ENCODE results near the gene SRPK1. TPM values are rescaled to one million over a fixed set of nuclear protein-coding genes. Genes with fewer than 3 reads are reported as not detected.

The SRPK1 gene
- total RNA-seq, 1 experiment from 2014 or later = 151 TPM

DNA sequence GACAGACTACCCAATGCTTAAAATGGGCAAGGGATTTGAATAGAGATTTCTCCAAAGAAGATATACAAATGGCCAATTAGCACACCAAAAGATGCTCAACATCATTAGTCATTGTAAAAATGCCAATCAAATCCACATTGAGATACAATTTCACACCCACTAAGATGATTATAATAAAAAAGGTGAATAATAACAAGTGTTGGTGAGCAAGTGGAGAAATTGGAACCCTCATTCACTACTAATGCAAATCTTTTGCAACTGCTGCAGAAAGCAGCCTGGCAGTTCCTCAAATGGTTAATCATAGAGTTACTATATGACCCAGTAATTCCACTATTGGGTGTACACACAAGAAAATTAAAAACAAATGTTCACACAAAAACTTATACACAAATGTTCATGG, 103.4 kb downstream of the SRPK1 start:
- DNase-seq (ENCODE audit: low read depth) = no peak

DNA sequence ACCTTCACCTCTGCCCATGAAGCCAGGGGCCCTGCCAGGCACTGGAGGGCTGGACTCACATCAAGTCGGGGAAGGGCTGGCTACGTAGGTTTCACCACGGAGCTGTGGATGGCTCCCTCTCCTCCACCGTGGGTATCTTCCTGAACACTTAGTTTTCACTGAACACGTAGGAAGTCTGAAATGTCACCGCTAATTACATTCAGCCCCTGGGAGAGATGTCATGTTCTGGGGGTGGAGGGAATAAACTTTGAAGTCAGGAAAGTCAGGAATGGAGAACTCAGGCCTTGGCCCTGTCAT, 109.3 kb downstream of the SRPK1 start:
- DNase-seq (ENCODE audit: low read depth) = no peak

DNA sequence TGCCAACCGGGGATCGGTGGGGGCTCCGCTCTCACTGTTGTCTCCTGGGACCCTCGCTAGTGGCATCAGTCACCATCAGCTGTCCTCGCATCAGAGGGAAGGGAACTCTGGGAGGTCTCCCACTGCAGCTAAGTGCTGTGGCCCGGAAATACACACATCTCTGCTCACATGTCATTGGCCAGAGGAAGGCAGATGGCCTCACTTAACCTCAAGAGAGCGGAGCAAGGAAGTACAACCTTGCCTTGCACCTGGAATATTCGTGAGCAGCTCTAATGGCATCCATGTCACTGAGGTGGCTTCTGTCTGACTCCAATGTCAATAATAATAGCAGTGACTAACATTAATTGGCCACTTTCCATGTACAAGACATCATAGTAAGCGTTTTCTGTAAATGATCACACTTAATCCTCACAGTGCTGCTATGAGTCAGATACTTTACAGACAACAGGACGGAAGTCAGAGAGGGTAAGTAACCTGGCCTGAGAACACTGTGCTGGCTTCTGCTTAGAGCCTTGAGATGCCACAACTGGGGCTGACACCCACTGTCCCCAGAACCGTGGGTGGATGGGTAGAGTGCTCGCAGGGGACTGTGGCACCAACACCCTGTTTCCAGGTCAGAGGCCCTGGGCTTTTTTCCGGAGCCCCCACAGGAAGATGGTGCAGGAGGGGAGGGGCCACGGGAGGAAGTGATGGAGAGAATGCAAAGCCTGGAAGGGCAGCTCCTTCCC, 109.8 kb downstream of the SRPK1 start:
- peak; percentile 62 for DNase-seq (ENCODE audit: low read depth)

DNA sequence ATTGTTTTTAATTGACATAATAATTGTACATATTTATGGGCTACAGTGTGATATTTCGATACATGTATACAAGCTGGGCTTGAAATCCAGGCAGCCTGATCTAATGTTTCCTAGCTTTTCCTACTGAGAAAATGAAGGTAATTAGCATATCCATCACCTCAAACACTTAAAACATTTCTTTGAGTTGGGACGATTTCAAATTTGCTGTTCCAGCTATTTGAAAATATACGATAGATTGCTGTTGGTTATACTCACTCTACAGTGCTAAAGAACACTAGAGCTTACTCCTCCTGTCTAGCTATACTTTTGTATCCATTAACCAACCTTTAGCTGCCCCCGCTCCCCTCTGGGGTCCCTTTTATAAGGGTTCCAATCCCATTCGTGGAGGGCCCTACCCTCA, 111.1 kb downstream of the SRPK1 start:
- DNase-seq (ENCODE audit: low read depth) = no peak

DNA sequence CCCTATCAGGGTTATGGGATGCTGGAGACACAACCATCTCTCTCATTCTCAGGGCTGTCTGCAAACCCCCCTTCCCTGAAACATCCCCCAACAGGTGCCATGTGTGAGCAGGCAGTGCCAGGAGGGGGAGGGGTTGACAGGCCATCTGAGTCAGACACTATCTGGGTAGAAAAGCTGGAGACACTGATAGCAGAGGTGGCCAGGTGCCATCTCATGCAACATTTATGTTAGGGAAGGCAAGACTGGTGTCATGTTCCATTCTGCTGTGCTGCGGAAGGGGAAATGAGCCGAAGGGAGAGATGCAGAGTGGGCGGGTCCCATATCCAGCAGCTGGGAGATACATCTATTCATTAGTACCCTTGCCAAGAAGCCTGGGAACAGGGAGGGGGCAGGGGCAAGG, 112.2 kb downstream of the SRPK1 start:
- DNase-seq (ENCODE audit: low read depth) = peak; percentile 37

DNA sequence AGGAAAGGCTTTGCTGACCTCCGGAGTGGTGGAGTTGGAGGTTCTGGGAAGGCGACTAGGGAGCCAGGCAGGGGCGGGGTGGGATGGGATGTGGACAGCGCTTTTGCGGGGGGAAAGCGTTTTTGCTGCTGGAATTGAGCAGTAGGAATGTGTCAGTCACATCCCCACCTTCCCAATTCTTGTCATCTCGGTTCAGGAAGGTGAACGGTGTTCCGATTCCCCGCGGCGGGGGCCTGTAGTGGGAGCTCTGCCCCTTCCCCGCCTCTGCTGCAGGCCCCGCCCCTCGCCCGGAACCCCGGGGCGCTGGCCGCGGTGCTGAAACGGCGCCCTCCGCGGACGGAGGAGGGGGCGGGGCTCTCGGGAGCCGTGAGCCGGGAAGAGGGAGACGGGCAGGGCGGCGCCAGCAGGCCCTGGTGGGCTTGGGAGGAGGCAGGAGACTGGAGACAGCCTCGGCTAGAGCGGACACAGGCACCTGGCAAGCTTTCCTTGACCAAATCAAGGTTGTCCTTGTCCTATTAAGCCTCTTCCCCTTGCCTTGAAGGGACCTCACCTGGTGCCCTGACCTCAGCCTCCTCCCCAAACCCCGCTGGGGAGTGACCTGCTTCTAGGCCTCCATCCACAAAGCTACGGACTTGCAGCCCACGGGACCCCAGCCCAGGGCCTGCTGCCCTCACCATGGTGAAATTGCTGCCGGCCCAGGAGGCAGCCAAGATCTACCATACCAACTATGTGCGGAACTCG, 115.7 kb downstream of the SRPK1 start, which contains the start of gene LHFPL5:
Gene LHFPL5 (plus strand): TSS at position 357 of the 741 bp plus-strand sequence. CDS start 319 bp downstream, at position 676.
- peak; percentile 67 for DNase-seq (ENCODE audit: low read depth)

DNA sequence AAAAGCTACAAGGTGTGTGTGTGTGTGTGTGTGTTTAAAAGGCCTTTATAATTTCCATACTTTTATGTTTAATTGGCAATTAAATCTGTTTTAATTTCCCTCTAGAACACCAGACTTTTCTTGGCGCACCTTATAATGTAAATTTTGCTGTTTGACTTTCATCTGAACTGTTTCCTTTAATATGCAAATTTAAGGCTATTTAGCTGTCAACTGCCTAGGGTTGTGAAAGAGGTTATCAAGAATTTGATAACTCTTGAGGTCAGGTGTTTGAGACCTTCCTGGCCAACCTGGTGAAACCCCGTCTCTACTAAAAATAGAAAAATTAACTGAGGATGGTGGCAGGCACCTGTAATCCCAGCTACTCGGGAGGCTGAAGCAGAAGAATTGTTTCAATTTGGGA, 119.8 kb downstream of the SRPK1 start:
- no peak for DNase-seq (ENCODE audit: low read depth)

DNA sequence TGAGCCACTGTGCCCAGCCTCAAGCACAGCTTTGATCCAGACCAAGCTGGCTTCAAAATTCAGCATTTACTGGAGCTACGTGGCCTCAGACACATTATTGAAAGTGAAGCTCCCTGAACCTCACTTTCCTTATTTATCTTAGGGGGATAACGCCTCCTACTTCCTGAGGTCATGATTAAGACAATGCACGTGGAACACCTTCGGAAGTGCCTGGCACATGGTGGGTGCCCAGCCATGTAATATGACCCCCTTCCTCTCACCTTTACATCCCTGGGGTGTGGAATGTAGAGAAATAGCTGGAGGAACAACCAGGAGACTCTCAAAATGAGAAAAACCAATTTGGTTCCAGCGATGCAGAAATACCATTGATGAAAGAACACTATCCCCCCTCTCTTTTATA, 122.2 kb downstream of the SRPK1 start:
- no peak for DNase-seq (ENCODE audit: low read depth)

DNA sequence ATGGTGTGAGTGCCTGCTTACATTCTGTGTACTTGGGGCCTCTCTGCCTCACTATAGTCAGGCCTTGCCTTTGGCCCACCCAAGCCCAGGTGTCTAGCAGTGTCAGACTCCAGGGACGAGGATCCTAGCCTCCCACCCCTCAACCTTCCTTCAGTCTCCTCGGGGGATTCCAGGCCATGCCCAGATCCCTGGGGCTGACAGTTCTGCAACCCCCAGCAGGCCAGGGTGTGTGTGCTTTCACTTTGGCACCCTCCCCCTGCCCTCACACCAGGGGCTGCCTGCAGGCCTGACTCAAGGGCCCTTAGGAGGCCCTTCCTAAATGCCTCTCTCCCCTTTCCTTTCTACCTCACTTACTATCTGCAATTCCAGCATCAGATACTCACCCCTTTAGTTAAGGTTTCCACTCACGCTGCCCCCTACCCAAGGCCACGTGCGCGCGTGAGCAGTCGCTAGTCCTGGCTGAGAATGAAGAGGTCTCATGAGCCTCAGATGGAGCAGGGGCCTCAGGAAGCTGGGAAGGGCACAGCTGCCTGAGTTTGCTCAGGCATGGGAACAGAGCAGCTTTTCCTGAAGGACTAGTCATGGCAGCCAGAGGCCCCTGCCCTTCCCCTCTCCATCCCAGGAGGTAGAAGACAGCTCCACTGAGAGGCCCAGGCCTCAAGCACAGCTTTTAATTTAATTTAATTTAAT, 122.9 kb downstream of the SRPK1 start:
- DNase-seq (ENCODE audit: low read depth) = no peak

DNA sequence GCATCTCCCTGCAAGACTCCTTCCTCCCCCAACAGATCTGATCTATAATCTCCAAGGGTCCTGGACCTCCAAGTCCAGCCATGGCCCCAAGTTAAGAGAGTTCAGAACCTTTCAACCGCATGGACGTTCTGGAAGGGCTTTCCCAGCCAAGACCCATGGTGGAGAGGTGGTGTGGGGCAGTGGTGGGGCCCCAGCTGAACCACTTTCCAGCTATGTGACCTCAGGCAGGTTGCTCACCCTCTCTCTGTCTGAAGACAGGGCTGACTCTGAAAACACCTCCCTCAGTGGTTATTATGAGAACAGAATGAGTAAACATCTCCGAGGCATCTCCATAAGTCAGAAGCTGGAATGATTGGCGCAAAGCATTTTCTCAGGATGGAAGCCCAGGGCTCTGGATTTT, 124.7 kb downstream of the SRPK1 start:
- DNase-seq (ENCODE audit: low read depth) = no peak

DNA sequence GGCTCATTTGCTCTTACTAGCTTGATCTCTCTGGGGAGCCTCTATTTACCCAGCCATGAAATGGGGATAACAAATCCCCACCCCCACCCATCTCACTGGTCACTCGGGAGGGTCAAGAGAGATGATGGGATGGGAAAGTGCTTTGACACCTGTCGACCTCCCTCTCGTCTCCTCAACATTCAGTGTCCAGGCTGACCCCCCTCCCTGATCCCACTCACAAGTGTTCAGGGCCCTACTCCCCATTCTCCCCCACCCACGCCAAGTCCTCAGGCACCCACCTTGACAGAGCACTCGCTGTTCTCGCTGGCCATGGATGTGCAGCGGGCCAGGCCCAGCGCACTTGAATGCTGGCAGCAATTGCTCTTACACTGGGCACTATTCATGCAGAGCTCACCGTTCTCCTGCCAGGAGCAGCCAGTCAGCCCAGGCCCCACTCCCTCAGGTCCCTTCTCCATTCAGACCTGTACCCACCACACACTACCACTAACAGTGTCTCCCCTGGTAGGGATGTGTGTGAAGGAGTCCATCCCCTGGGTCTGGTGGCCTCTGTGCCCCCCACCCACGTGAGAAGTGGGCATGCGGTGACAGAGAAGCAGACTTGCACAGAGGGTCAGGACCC, 125.3 kb downstream of the SRPK1 start:
- no peak for DNase-seq (ENCODE audit: low read depth)

DNA sequence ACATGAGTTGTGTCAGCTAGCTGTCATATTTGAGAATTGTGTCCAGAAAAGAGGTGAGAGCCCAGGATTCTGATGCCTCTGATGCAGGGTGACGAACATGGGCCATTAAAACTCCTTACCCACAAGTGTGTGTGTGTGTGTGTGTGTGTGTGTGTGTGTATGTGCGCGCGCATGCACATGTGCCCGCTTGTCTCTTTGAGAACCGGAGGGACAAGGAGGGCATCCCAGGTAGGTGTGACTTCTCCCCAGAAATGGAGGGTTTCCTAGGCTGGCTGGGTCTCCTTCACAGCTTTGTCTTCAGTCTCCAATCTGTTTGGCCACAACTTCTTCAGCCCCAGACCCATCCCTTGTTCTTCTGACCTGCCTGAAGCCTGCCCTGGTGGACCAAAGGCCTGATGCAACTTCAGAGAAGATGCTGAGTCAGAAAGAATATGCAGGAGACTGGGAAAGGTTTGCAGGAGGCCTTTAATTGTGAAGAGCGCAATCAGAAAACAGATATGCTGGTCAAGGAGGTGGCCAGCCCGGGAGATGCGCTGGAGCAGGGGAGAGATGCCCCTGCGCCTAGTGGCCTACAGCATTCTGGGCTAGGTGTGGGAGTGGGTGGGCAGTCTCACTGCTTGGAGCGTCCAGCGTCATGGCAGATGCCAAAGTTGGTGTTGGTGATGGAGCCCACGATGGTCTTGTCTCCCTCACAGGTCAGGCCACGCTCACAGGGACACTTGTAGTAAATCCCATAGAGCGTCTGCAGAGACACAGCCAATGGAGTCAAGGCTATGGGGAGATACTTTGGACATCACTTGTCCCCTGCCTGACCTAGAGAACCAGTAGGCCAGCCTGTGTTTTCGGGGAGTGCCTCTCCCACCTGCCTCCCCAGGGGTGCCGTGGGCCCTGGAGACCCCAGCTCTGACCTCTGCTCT, 126.1 kb downstream of the SRPK1 start:
- no peak for DNase-seq (ENCODE audit: low read depth)

DNA sequence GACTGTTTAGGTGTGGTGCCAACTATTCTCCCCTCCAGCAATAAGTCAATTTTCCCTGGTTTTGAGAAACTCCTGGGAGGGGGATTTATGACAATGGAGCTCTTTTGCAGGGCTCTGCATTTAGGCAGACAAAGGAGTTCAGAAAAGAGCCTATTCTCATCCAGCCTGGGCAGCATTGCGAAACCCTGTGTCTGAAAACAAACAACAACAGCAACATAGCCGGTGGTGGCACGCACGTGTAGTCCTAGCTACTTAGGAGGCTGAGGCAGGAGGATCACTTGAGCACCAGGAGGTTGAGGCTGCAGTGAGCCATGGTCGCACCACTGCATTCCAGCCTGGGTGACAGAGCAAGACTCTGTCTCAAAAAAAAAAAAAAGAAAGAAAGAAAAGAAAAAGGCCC, 130.2 kb downstream of the SRPK1 start:
- no peak for DNase-seq (ENCODE audit: low read depth)

DNA sequence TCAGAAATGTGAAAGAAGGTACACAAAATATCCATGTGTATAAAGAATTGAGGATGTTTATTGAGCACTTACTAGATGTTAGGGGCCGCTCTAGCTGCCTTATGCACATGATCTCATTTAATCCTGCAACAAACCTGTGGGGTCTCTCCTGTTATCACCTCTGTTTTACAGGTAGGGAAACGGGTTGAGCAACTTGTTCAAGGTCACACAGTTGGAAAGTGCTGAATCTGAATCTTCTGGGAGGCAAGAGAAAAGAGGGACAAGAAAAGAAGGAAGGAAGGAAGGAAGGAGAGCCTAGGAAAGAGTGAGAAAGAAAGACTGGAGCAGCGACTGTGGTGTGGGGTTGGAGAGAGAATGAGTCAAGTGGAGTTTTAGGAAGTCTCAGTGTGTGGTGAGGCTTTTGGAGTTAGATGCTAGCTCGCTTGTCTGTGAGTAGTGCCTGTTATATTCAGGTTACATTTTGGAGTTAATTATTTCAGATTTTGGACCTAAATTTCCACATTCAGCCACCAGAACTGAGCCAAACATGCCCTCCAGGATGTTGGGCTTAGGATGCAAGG, 132.4 kb downstream of the SRPK1 start:
- DNase-seq (ENCODE audit: low read depth) = no peak

DNA sequence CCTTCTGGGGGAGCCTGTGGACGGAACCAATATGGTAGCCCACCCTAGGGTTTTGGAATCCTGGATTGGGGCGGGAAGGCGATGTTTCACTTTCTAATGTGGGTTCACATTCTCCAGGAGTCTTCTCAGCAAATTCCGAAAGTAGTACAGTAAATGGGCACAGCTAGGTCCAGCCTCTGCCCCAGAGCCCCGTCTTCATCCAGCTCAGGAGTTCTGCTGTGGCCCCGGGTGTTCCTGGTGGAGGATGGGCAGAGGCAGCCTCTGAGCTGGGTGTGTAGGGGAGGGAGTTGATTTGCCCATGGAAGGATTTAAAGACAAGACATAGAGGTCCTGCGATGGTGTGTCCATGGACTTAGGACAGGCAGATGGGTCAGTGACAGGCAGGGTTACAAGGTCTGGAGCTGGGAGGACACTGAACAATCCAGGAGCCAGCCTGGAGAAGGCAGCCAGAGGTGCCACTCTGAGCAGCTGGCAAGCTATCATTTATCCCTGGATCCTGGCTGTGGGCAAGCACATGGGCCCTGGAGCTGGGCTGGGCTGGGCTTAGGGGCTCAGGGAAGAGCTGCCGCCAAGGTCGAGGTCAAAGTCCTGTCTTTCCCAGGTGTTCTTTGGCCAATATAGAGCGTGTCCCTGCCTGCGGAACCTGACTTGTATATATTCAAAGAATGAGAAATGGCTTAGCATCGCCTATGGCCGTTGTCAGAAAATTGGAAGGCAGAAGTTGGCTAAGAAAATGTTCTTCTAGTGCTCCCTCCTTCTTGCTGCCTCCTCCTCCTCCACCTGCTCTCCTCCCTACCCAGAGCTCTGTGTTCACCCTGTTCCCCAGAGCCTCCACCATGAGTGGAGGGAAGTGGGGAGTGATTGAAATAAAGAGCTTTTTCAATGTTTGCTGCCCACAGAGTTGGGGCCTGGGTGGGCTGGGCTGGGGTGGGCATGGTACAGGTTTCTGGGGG, 133.4 kb downstream of the SRPK1 start:
- DNase-seq (ENCODE audit: low read depth) = no peak

DNA sequence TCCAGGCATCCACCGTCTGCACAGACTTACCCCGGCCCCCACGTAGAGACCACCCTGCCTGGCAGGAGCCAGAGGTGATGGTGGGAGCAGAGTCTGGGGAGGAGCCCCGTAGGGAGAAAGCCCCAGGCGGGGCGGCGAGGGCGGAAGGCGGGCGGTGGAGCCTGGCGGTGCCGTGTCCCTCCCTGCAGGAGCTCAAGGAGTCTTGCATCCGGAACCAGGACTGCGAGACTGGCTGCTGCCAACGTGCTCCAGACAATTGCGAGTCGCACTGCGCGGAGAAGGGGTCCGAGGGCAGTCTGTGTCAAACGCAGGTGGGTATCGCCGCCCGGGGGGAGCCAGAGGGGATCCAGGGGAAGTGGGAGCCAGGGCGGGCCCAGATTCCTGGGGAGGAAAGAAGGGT, 134.1 kb downstream of the SRPK1 start:
- peak; percentile 72 for DNase-seq (ENCODE audit: low read depth)

DNA sequence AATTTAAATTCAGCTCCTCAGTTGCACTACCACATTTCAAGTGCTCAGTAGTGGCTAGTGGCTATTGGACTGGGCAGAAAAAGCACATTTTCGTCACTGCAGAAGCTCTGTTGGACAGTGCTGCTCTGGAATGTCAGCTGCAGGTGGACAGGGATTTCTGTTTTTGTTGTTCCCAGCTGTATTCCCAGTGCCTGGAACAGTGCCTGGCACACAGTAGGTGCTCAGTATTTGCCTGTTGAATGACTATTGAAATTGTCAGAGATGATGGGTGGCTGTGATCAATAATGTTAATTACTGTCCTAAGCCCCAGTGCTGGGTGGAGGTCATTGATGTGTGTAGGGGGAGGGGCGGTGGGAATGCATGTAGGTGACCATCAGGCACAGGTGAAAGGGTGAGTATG, 134.6 kb downstream of the SRPK1 start:
- no peak for DNase-seq (ENCODE audit: low read depth)

DNA sequence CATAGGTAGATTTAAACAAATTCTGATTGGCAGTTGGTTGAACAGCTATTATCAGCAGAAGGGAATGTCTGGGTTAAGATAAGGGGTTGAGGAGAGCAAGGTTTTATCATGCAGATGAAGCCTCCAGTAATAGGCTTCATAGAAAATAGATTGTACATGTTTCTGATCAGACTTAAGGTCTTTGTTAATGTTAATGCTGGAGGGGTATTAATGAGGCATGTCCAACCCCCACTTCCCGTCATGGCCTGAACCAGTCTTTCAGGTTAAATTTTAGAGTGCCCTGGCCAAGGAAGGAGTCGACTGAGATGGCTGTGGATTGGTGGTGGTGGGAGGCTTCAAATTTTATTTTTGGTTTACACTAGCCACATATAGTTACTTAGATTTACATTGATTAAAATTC, 136.7 kb downstream of the SRPK1 start:
- DNase-seq (ENCODE audit: low read depth) = no peak
